ENCODE measurements around the gene NFX1. TPM values are rescaled to one million over a fixed set of nuclear protein-coding genes. Genes with fewer than 3 reads are reported as not detected.

Gene NFX1
- total RNA-seq, 4 donors from 2014 or later = 31.7 to 53.9 (median 42.3) TPM

DNA sequence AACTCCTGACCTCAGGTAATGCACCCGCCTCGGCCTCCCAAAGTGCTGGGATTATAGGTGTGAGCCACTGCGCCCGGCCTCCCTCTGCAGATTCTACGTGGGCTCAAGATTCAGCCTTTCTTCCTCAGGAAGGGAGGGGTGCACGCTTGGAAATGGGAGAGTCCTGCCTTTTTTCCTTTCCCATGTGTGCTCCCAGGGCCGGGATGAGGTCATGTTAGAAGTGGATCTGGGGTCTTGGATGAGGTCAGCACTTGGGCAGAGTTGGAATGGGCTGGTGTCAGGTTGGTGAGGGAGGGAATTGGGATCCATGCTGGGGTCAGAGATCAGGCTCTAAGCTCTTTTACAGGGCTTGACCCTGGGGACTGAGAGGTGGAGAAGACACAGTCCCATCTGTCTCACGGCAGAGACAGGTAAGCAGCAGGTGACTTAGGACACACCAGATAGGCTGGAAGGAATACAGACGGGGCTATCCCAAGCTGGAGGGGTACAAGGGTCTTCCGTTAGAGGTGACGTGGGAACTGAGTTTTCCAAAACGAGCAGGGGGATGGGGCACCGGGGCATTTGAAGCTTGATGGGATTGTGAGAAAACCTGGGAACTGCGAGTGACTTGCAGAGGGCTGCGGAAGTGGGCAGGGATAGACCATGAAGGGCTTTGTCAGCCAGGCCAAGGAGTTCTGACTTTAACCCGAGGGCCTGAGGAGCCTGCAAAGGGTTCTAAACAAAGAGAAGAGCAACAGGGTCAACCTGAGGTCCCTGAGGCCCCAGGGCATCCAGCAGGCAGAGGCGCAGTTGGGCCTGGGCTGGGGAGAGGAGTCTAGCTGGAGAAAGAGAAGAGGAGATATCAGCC, 113.8 kb downstream of the NFX1 start:
- peaks cover 0 to 21% (median 3%) of the 10 kb centered on the region in 3 donors for H3K4me1 ChIP-seq
- H3K27ac ChIP-seq = peak overlapping the region in 1 of 4 donors; percentile 50
- TF ChIP-seq EP300 (IDR thresholded peaks at IDR 0.05) = no peak
- TF ChIP-seq, protein P1, sequence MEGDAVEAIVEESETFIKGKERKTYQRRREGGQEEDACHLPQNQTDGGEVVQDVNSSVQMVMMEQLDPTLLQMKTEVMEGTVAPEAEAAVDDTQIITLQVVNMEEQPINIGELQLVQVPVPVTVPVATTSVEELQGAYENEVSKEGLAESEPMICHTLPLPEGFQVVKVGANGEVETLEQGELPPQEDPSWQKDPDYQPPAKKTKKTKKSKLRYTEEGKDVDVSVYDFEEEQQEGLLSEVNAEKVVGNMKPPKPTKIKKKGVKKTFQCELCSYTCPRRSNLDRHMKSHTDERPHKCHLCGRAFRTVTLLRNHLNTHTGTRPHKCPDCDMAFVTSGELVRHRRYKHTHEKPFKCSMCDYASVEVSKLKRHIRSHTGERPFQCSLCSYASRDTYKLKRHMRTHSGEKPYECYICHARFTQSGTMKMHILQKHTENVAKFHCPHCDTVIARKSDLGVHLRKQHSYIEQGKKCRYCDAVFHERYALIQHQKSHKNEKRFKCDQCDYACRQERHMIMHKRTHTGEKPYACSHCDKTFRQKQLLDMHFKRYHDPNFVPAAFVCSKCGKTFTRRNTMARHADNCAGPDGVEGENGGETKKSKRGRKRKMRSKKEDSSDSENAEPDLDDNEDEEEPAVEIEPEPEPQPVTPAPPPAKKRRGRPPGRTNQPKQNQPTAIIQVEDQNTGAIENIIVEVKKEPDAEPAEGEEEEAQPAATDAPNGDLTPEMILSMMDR (IDR thresholded peaks at IDR 0.05) = no peak
- no peak for TF ChIP-seq POLR2A (IDR thresholded peaks at IDR 0.05)
- no peak for TF ChIP-seq POLR2AphosphoS5 (IDR thresholded peaks at IDR 0.05)
- H3K36me3 ChIP-seq = no peaks in the 10 kb centered on the region
- 61 to 79% methylated on average over 3 to 9 of the region's 17 CpGs for WGBS, 2 donors (ENCODE audit: low coverage in 1 of 2)
- peak; percentile 16 for ATAC-seq
- no peaks in the 10 kb centered on the region for H3K27me3 ChIP-seq
- H3K4me3 ChIP-seq = no peak overlapping the region
- H3K9me3 ChIP-seq = no peaks in the 10 kb centered on the region

GRCh38 chr9:33404788-33405362, 114.6 kb downstream of the NFX1 start:
- TF ChIP-seq, protein P1 (IDR thresholded peaks at IDR 0.05) = no peak
- TF ChIP-seq POLR2A (IDR thresholded peaks at IDR 0.05) (no peak), POLR2AphosphoS5 (IDR thresholded peaks at IDR 0.05) (no peak), EP300 (IDR thresholded peaks at IDR 0.05) (no peak)
- H3K4me1 ChIP-seq = peaks cover 0 to 21% (median 3%) of the 10 kb centered on the region in 3 donors
- no peak for ATAC-seq
- no peak overlapping the region for H3K27ac ChIP-seq
- no peaks in the 10 kb centered on the region for H3K9me3 ChIP-seq
- H3K36me3 ChIP-seq = no peaks in the 10 kb centered on the region
- H3K27me3 ChIP-seq = no peaks in the 10 kb centered on the region
- WGBS, 2 donors (ENCODE audit: low coverage in 1 of 2) = 68 to 85% methylated on average over 4 of the region's 4 CpGs
- H3K4me3 ChIP-seq = no peak overlapping the region

DNA sequence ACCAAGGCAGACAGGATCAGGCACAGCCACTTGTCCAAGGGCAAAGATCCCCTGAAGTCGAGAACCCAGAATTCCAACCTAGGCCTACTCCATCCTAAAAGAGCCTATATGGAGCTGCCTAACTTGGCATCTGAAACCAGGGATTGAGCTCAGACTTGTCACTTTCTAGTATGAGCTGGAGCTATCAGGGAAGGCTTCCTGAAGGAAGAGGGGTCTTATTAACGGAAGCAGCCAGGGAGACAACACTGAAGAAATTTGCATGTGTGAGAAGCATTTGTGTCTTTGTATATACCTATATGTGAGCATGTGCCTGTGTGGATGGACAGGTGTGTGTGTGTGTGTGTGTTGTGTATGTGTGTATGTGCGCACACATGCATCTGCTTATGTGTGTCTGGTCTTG, 116.7 kb downstream of the NFX1 start:
- 67 to 100% methylated on average over 1 to 2 of the region's 3 CpGs for WGBS, 2 donors (ENCODE audit: low coverage in 1 of 2)
- no peak overlapping the region for H3K27ac ChIP-seq
- no peaks in the 10 kb centered on the region for H3K27me3 ChIP-seq
- H3K4me1 ChIP-seq = peaks cover 0 to 17% (median 3%) of the 10 kb centered on the region in 3 donors
- H3K4me3 ChIP-seq = no peak overlapping the region
- no peak for TF ChIP-seq POLR2A (IDR thresholded peaks at IDR 0.05)
- TF ChIP-seq POLR2AphosphoS5 (IDR thresholded peaks at IDR 0.05) = no peak
- no peak for TF ChIP-seq EP300 (IDR thresholded peaks at IDR 0.05)
- TF ChIP-seq, protein P1 (IDR thresholded peaks at IDR 0.05) = no peak
- H3K9me3 ChIP-seq = no peaks in the 10 kb centered on the region
- no peaks in the 10 kb centered on the region for H3K36me3 ChIP-seq
- no peak for ATAC-seq

- Histone ChIP-seq H3K36me3 (no peaks in the 10 kb centered on the region), H3K27me3 (no peaks in the 10 kb centered on the region), H3K4me3 (no peak overlapping the region), H3K27ac (no peak overlapping the region), H3K9me3 (no peaks in the 10 kb centered on the region), H3K4me1 (peaks cover 0 to 7% (median 2%) of the 10 kb centered on the region in 3 donors)
- WGBS, 2 donors (ENCODE audit: low coverage in 1 of 2) = no CpG with 5 or more reads among the region's 5 CpGs
- TF ChIP-seq POLR2AphosphoS5 (IDR thresholded peaks at IDR 0.05) (no peak), EP300 (IDR thresholded peaks at IDR 0.05) (no peak), POLR2A (IDR thresholded peaks at IDR 0.05) (no peak)
- TF ChIP-seq, protein P1 (IDR thresholded peaks at IDR 0.05) = no peak
- ATAC-seq = no peak
These were observed 117.8 kb downstream of the NFX1 start for GRCh38 chr9:33408087-33408486.

Measured in gastroesophageal sphincter (tissue), 4 donors.